ENCODE results near the gene ZNF148.

DNA sequence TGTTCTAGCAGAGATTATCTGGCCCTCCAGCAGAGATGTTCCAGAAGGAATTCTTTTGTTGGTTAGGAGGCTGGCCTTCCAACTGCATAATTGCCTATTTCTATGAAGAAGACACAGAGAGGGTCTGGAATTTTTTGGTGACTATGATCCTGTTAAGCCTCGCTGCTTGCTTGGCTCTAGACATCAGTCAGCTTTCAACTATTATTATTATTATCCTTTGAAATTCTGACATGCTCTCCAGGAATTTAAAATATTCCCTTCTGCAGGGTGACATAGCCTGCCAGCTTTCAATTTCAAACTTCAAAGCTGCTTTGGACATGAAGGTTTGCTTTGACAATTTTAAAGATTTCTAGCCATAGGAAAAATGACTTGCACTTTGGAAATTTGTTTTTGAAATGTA, 26.3 kb upstream of the ZNF148 start:
- TF ChIP-seq POLR2A (IDR thresholded peaks at IDR 0.05) (no peak), POLR2AphosphoS5 (IDR thresholded peaks at IDR 0.05) (no peak), EP300 (IDR thresholded peaks at IDR 0.05) (no peak)
